Liver (tissue), 9 donors: ENCODE data around the gene SLC39A3. TPM values are rescaled to one million over a fixed set of nuclear protein-coding genes. Genes with fewer than 3 reads are reported as not detected.

Experiments used
- DNase-seq: peaks from one replicate; pipeline ENCODE4 v3.0.0-alpha.2; 2017; ENCODE audit warnings: low spot score
- H3K27ac ChIP-seq, 2 donors: one replicate each; pipeline ENCODE4 v1.7.0; 2013; ENCODE audit warnings: inconsistent platforms in 2 of 2, low read length in 2 of 2, control low read depth in 1 of 2, low read depth in 1 of 2, mild to moderate bottlenecking in 1 of 2
- H3K27me3 ChIP-seq, 4 donors: one replicate each; pipeline versions ENCODE4 v1.6.1 to v1.7.0; 2013; ENCODE audit warnings: low read length in 3 of 4, inconsistent platforms in 1 of 4, mild to moderate bottlenecking in 1 of 4, moderate library complexity in 1 of 4; ENCODE audit not compliant: control insufficient read depth in 4 of 4, insufficient read depth in 4 of 4
- H3K36me3 ChIP-seq, 4 donors: one replicate each; pipeline versions ENCODE4 v1.6.1 to v1.7.0; 2013; ENCODE audit warnings: low read length in 3 of 4, mild to moderate bottlenecking in 3 of 4, low read depth in 1 of 4, moderate library complexity in 1 of 4; ENCODE audit not compliant: control insufficient read depth in 4 of 4, insufficient read depth in 3 of 4
- H3K4me1 ChIP-seq, 4 donors: one replicate each; pipeline versions ENCODE4 v1.6.1 to v1.7.0; 2013; ENCODE audit warnings: low read length in 3 of 4, mild to moderate bottlenecking in 3 of 4, moderate library complexity in 1 of 4; ENCODE audit not compliant: control insufficient read depth in 4 of 4, insufficient read depth in 4 of 4
- H3K4me3 ChIP-seq, 3 donors: one replicate each; pipeline versions ENCODE4 v1.6.1 to v1.7.0; 2013; ENCODE audit warnings: low read length in 3 of 3, control low read depth in 1 of 3, low read depth in 1 of 3, mild to moderate bottlenecking in 1 of 3
- H3K9ac ChIP-seq, 2 donors: one replicate each; pipeline ENCODE4 v1.7.0; 2013; ENCODE audit warnings: low read length in 2 of 2, mild to moderate bottlenecking in 2 of 2, moderate library complexity in 2 of 2, control low read depth in 1 of 2, low read depth in 1 of 2
- H3K9me3 ChIP-seq, 4 donors: one replicate each; pipeline versions ENCODE4 v1.6.1 to v1.7.0; 2013; ENCODE audit warnings: low read length in 3 of 4; ENCODE audit not compliant: control insufficient read depth in 4 of 4
- CTCF ChIP-seq: fragments of 150-350 bp; IDR thresholded peaks from 2 replicates; pipeline ENCODE4 v1.5.1; 2017; ENCODE audit warnings: improper control_type of control experiment, low read depth, low read length; ENCODE audit not compliant: missing input control
- EGR1 ChIP-seq, 2 donors: IDR thresholded peaks; 2 replicates each; pipeline ENCODE4 v1.6.1; 2016 to 2018; ENCODE audit warnings: antibody characterized with exemption in 2 of 2, low read depth in 2 of 2
- HNF4A ChIP-seq, 2 donors: conservative IDR thresholded peaks; 2 replicates each; pipeline ENCODE4 v1.6.1; 2016; ENCODE audit warnings: antibody characterized with exemption in 2 of 2, mild to moderate bottlenecking in 2 of 2
- JUND ChIP-seq, 2 donors: IDR thresholded peaks; 2 replicates each; pipeline ENCODE4 v1.6.1; 2016; ENCODE audit warnings: antibody characterized with exemption in 2 of 2
- RAD21 ChIP-seq, 2 donors: IDR thresholded peaks; 2 replicates each; pipeline ENCODE4 v1.6.1; 2016; ENCODE audit warnings: antibody characterized with exemption in 2 of 2, mild to moderate bottlenecking in 2 of 2
- REST ChIP-seq: IDR thresholded peaks from 2 replicates; pipeline ENCODE4 v1.6.1; 2016; ENCODE audit warnings: antibody characterized with exemption, mild to moderate bottlenecking
- ZBTB33 ChIP-seq: IDR thresholded peaks from 2 replicates; pipeline ENCODE4 v1.6.1; 2016; ENCODE audit warnings: antibody characterized with exemption
- WGBS: extraction: QIAGEN DNeasy Blood & Tissue Kit; methylation state at CpG from one replicate; pipeline ENCODE4 v1.1.7; 2013; 5-methylcytosine and 5-hydroxymethylcytosine counted together
- polyA plus RNA-seq, 2 donors: library from polyadenylated mRNA; stranded (reverse) in 1 of 2; unstranded in 1 of 2; fragments of 200-250 nt in 1 of 2; fragments of >200 nt in 1 of 2; fragmentation: Nextera tagmentation in 1 of 2; extraction: Ambion mirVana in 1 of 2; gene quantifications; one replicate each; pipeline versions ENCODE4 v1.2.1 to v1.2.3, GENCODE V29; 2013 to 2015
- total RNA-seq, 2 donors: library from RNA; depleted of rRNA; stranded (reverse); fragments of >200 nt; gene quantifications; one replicate each; pipeline ENCODE4 v1.2.3, GENCODE V29; 2014
- donor health status: healthy.
- donor health status: healthy.
- donor health status: healthy.
- donor health status: healthy.
- donor health status: healthy.

SLC39A3 gene
- total and polyA plus RNA-seq, 4 donors, result 19.8 to 29.0 (median 24.2) TPM

- peaks cover 7 to 39% (median 10%) of the 10 kb centered on the region in 4 donors for H3K36me3 ChIP-seq
- TF ChIP-seq REST, result no peak
- TF ChIP-seq CTCF, result no peak
- TF ChIP-seq HNF4A (conservative IDR thresholded peaks at IDR 0.05), result no peak
- H3K9ac ChIP-seq, result no peak overlapping the region
- no peaks in the 10 kb centered on the region for H3K4me1 ChIP-seq
- H3K4me3 ChIP-seq, result no peak overlapping the region
- no peaks in the 10 kb centered on the region for H3K9me3 ChIP-seq
- 97% methylated on average over 16 of the region's 16 CpGs for WGBS
- H3K27me3 ChIP-seq, result no peaks in the 10 kb centered on the region
- DNase-seq, result no peak
- H3K27ac ChIP-seq, result no peak overlapping the region
These were observed 15.6 kb upstream of the SLC39A3 start for GRCh38 chr19:2755448-2755705.

- H3K27me3 ChIP-seq, result no peaks in the 10 kb centered on the region
- no peak for DNase-seq
- H3K4me1 ChIP-seq, result no peaks in the 10 kb centered on the region
- H3K9ac ChIP-seq, result no peak overlapping the region
- H3K27ac ChIP-seq, result no peak overlapping the region
- 94% methylated on average over 43 of the region's 43 CpGs for WGBS
- H3K36me3 ChIP-seq, result peaks cover 7 to 39% (median 10%) of the 10 kb centered on the region in 4 donors
- TF ChIP-seq CTCF (no peak), ZBTB33 (no peak), RAD21 (IDR thresholded peaks at IDR 0.05) (no peak), EGR1 (IDR thresholded peaks at IDR 0.05; ENCODE audit: low read depth in 2 of 2) (no peak), JUND (IDR thresholded peaks at IDR 0.05) (no peak)
- H3K9me3 ChIP-seq, result no peaks in the 10 kb centered on the region
- H3K4me3 ChIP-seq, result no peak overlapping the region
These were observed 15.0 kb upstream of the SLC39A3 start for GRCh38 chr19:2754659-2755447.
